HPDE6-E6E7 (cell line): ENCODE measurements around the gene HERC4.
"Not testable (repeated sequence)": the region's sequence is repeated elsewhere in the genome, so short reads cannot be mapped to it uniquely, and the experiment has no call there.

Source experiments
- DNase-seq: peaks from one replicate; pipeline ENCODE4 v3.0.0; 2011; ENCODE audit warnings: missing footprints; ENCODE audit errors: extremely low spot score

The HERC4 gene

DNA sequence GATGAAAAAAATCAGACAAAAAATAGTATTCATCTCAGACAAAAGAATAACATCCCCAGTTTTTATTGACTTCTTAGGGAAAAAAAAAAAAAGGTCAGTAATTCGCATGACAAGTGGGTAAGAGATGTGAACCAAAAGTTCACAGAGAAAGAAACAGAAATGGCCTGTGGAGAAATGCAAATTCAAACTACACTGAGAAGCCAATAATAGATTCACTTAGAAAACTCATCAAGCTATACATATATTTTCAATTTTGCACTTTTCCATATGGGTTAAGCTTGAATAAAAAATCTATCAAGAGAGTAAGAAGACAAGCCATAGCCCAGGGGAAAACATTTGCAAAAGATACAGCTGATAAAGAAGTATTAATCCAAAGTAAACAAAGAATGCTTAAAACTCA lies 28.0 kb downstream of the HERC4 start:
- no peak for DNase-seq

DNA sequence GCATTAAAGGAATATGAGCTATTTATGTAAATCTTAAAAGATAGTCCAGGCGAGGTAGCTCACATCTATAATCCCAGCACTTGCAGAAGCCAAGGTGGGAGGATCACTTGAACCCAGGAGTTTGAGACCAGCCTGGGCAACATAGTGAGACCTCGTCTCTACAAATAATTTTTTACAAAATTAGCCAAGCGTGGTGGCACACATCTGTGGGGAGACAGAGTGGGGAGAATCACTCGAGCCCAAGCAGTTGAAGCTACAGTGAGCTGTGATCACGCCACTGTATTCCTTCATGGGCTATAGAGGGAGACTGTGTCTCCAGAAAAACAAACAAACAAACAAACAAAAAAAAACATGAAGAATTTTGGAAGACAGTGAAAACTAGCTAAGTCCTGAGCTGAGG lies 28.4 kb downstream of the HERC4 start:
- DNase-seq, result no peak

DNA sequence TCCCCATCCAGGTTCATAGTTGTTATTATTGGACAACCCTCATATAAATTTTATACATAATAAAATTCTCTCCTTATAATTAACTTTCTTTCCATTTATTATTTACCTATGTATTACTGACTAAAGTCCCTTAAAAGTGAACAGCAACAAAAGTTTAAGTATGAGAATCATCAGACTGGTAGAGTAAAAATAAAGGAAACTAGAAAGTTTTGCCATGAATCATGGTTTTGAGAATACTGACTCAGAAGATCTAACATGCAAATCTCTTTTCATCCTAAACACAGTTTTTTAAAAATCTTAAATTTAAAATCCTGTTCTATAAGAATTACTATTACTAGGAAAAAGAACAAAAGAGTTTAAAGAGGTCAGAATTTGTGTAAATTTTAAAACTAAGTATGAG lies 32.1 kb downstream of the HERC4 start:
- no peak for DNase-seq

DNA sequence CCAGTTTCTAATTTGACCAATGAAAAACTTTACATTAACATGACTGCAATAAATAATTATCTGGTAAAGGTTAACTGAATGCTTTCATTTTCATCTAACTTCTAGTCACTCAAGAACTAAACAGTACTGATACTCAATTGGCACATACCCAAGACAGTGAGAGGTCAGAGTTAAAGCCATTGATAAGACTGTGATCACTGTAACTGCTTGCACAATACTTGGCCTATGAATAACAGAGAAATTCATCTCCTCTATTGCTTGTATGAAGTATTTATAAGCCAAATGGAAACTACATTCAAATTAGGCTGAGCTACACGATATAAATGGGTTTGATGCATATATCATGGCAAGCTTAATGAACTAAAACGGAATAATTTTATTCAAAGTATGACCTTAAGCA lies 43.0 kb downstream of the HERC4 start:
- DNase-seq, result no peak

DNA sequence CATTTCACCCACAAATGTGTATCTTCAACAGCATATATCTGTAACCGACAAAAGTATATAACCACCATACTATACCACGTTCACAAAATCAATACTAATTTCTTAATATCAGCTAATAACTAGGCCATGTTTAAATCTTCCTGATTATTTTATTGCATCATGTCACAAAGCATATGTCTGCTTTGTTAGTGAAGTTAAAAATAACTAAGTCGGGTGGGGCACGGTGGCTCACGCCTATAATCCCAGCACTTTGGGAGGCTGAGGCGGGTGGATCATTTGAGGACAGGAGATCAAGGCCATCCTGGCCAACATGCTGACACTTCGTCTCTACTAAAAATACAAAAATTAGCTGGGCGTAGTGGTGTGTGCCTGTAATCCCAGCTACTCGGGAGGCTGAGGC lies 47.7 kb downstream of the HERC4 start:
- no peak for DNase-seq

DNA sequence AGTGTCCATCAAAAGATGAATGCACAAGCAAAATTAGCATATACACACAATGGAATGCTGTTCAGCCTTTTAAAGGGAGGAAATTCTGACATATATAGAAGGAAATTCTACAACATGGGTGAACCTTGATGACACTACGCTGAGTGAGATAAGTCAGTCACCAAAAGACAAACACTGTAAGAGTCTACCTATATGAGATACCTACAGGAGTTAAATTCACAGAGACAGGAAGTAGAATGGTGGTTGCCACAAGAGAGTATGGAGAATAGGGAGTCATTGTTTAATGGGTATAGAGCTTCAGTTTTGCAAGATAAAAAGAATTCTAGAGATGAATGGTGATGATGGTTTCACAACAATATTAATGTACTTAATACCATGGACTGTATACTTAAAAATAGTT lies 51.8 kb downstream of the HERC4 start:
- no peak for DNase-seq

DNA sequence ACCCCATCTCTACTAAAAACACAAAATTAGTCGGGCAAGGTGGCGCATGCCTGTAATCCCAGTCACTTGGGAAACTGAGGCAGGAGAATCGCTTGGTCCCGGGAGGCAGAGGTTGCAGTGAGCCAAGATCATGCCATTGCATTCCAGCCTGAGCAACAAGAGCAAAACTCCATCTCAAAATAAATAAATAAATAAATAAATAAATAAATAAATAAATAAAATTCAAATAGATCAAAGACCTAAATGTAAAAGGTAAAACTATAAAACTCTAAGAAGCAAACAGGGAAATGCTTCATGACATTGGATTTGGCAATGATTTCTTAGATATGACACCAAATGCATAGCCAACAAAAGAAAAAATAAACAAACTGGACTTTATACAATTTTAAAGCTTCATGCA lies 52.8 kb downstream of the HERC4 start:
- not testable (repeated sequence) for DNase-seq

DNA sequence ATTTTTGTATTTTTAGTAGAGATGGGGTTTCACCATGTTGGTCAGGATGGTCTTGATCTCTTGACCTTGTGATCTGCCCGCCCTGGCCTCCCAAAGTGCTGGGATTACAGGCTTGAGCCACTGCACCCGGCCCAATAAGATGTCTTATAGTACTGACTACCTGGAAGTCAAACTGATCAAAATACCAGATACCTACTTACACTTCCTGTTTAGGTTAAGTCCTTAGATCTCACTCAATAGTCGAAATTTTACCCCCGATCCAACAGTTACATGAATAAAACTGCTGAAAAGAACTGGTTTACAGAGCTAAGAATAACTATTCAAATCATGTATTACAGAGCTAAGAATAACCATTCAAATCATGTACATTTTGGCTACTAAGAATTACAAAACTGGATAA lies 58.6 kb downstream of the HERC4 start:
- DNase-seq, result not testable (repeated sequence)

DNA sequence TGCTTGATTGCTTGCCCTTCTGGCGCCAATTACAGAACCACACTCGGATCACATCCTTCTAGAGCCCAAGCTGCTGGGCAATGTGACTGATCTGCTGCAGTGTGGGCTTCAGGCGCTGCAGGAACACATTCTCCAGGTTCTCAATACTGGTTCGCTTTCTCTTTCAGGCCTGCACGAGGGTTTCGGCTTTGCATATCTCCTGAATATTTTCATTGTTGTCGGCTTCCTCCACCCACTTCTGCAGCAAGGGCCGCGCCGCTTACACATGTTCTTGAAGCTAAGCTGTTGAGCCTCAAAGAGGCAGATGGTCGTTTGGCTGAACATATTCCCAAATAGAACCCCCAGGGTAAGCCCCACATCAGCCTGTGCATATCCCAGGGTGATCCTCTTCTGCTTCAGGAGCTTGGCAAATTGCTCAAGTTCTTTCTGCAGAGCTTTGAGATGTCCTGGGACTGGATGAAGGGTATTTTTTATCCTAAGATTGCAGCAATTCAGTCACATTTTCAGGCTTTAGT lies 64.6 kb downstream of the HERC4 start:
- no peak for DNase-seq

DNA sequence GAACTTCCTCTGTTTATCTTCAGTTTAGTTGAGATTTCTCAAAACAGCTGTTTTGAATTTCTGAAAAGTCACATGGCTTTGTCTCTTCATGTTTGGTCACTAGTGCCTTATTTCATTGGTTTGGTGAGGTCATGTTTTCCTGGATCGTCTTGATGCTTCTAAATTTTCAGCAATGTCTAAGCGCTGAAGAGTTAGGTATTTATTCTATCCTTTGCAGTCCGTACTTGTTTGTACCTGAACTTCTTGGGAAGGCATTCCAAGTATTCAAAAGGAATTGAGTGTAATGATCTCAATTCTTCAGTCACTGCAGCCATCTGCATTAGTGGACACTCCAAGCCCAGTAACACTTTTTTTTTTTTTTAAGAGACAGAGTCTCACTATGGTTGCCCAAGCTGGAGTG lies 67.7 kb downstream of the HERC4 start:
- DNase-seq, result no peak

DNA sequence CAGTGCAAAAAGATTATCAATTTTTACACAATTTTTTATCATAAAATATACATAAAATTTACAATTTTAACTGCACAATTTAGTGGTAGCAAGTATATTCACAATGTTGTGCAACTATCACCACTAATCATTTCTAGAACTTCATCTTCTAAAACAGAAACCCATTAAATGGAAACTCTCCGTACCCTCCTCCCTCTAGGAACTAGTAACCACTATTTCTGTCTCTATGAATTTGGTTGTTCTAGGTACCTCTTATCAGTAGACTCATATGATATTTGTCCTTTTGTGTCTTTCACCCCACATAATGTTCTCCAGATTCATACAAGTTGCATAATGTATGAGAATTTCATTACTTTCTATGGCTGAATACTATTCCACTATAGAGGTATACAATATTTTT lies 73.5 kb downstream of the HERC4 start:
- no peak for DNase-seq

DNA sequence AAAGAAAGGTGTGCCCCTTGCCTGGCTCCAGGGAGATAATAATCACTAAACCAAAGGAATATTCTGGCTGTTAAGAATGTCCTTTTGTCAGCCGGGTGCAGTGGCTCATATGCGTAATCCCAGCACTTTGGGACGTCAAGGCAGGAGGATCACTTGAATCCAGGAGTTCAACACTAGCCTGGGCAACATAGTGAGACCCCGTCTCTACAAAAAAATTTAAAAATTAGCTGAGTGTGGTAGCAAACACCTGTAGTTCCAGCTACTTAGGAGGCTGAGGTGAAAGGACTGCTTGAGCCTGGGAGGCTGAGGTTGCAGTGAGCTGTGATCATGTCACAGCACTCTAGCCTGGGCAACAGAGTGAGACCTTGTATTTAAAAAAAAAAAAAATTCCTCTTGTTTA lies 74.1 kb downstream of the HERC4 start:
- DNase-seq, result no peak

DNA sequence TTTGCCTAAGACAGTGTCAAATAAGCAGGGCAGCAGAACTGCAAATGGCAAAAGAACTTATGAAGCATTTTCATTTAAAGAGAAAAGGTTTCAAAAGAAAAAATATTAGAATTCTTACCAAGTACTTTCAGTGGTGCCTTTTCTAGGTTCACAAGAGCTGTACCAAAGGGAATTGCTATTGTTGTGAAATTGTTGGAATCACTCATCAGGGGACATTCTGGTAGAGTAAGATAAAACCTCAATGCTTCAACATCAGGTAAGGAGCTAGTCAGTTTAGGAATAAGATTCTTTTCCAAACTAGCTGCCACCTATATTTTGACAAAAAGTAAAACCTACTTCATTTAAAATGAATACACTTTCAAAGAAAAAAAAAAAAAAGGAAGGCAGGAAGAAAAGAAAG lies 85.0 kb downstream of the HERC4 start:
- no peak for DNase-seq

DNA sequence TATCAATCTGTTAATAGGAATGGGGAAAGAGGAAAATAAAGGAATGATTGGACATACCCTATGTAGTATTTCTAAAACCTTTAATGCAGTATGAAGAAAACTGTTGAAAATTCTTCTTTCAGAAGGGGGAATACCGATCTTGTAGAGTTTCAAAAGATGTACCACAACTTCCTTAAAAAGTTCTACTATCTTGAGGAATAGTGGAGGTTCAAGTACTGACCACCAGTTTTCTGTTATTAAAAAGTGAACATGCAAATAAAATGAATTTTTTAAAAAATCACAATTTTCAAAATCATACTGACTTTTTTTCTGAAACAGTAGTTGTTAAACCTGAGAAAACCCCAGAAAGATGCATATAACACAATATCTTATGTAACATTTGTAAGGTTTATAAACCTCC lies 86.5 kb downstream of the HERC4 start:
- DNase-seq, result no peak

DNA sequence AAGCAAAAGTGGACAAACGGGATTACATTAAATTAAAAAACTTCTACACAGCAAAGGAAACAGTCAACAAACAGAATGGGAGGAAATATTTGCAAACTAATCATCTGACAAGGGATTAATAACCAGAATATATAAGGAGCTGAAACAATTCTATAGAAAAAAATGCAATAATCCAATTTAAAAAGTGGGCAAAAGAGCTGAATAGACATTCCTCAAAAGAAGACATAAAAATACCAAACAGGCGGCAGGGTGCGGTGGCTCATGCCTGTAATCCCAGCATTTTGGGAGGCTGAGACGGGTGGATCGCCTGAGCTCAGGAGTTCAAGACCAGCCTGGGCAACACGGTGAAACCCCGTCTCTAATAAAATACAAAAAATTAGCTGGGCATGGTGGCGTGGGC lies 92.5 kb downstream of the HERC4 start:
- DNase-seq, result not testable (repeated sequence)

DNA sequence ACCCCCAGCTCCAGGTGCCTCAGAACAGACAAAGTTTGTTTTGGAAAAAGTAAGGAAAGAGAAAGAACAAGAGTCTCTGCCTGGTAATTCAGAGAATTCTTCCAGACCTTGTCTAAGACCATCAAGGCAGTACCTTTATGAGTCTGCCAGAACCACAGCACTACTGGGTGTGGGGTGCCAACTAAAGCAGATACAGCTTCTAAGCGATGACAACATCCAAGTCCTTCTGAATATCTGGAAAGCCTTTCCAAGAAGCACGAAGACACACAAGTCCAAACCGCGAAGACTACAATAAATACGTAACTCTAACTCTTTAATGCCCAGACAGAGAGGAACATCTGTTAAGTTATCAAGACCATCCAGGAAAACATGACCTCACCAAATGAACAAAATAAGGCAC lies 96.3 kb downstream of the HERC4 start:
- DNase-seq, result no peak

DNA sequence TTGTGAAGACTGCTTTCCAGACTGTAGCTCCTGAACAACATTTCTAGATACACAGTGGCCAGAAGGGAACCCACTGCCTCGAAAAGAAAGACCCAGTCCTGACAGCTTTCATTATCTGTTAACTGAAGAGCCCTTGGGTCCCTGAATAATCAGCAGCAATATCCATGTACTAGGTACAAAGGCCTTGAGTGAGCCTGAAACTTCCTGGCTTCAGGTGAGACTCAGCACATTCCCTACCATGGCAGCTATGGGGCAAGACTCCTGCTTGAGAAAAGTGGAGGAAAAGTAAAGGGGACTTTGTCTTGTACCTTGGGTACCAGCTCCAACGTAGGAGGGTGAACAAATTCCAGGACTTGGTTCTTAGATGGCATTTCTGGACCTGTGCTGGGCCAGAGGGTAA lies 97.8 kb downstream of the HERC4 start:
- no peak for DNase-seq

DNA sequence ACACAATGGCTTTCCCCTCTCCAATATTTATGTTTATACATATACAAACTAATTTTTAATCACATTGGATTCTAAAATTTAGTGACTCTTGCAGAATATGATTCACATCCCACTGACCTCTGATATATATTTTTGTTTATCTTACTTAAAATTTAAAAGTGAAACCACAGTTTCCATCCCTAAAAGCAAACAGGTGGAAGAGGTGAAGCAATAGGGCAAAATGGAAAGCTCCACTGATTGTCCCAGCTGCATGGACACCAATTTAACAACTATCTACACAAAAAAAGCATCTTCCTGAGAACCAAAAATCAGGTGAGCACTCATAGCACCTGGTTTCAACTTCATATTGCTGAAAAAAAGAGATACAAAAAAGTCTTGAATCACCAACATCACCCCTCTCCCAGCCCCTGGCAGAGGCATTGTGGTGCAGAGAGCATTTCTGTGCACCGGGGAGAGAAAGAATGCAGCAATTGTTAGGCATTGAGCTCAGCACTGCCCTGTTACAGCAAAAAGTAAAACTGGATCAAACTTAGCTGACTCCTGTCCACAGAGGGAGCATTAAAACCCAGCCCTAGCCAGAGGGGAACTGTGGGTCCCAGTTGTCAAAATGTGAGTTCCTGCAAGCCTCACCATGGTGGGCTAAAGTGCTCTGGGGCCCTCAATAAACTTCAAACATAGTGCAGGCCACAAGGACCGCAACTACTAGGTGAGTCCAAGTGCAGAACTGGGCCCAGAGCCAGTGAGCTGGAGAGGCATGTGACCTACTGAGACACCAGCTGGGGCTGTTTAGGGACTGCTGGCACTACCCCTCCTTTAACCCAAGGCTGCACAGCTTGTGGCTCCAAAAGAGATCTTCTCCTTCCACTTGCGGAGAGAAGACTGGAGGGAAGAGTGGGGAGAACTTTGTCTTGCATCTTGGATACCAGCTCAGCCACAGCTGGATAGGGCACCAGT lies 98.5 kb downstream of the HERC4 start:
- DNase-seq, result no peak

DNA sequence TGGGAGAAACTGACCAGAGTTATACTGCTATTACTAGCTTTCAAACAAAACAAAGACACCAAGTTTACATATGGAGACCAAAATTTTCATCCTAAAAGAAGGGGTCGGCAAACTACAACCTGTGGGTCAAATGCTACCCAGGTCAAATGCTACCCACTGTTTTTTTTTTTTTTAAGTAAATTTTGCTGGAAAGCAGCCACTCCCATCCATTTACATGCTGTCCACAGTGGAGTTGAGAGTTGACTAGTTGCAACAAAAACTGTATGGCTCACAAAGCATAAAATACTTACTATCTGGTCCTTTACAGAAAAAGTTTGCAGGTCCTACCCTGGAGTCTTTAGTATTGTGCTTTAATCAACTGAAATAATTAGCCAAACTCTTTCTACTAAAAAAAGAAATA lies 99.2 kb downstream of the HERC4 start:
- no peak for DNase-seq

DNA sequence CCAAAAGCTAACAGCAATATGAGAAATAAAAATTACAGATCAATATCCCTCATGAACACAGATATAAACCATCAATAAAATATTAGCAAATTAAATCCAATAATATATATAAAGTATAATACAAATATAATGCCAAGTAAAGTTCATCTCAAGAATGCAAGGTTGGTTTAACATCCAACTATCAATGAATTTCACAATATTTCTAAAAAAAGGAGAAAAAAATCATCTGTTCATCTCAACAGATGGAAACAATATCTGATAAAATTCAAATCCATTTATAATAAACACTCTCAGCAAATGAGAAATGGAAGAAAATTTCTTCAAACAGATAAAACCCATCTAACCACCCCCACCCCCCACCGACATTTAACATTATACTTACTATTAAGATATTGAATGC lies 103.8 kb downstream of the HERC4 start:
- no peak for DNase-seq

DNA sequence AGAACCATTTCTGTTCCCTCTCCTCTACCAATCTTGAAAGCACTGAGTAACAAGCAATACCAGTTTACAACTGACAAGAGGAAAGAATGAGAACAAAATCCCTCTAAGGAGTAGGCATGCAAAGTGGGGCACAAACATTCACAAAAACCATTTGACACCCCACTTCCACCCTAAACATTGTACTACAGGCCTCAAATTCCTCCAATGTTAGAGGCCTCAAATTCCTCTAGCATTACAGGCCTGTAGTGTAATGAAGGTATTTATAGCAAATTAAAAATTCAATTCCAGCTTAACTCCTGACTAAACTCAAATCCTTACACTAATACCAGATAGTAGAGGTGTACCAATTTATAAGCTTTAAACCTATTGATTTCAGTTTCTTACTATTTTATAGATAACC lies 105.2 kb downstream of the HERC4 start:
- no peak for DNase-seq

DNA sequence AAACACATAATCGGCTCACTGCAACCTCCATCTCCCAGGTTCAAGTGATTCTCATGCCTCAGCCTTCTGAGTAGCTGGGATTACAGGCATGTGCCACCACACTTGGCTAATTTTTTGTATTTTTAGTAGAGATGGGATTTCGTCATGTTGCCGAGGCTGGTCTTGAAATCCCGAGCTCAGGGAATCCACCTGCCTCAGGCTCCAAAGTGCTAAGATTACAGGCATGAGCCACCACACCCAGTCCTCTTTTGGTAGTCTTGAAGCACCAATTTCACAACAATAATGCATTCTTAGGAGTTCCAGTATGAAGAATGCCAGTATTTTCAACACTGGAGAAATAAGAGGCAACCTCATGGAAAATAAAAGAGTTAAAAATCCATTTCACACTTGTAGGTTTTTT lies 109.0 kb downstream of the HERC4 start:
- DNase-seq, result not testable (repeated sequence)

DNA sequence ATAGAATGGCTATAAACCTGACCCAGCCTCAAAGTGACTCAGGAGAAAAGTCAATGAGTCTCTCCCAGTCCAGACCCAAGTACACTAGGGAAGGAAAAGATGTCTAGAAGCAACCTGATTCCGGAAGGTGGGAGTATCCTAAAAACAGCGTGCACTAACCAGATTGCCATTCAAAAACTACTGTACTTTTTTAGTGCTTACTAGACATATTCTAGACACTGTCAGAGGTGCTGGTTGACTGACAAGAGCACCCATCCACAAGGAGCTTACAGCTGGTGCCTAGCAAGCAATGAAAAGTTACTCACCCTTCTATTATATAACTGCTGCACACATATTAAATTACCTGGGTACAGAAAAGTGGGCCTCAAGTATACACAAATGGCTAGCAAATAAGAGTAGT lies 109.6 kb downstream of the HERC4 start:
- DNase-seq, result no peak
